Measurements from ENCODE around the gene VPS26C. TPM values are rescaled to one million over a fixed set of nuclear protein-coding genes. Genes with fewer than 3 reads are reported as not detected.

VPS26C gene
- total and polyA plus RNA-seq, 9 of the 15 experiments (the other 6 are each of a cell fraction or from before 2014, with no cell fraction given), result 32.8 to 48.7 (median 42.1) TPM

DNA sequence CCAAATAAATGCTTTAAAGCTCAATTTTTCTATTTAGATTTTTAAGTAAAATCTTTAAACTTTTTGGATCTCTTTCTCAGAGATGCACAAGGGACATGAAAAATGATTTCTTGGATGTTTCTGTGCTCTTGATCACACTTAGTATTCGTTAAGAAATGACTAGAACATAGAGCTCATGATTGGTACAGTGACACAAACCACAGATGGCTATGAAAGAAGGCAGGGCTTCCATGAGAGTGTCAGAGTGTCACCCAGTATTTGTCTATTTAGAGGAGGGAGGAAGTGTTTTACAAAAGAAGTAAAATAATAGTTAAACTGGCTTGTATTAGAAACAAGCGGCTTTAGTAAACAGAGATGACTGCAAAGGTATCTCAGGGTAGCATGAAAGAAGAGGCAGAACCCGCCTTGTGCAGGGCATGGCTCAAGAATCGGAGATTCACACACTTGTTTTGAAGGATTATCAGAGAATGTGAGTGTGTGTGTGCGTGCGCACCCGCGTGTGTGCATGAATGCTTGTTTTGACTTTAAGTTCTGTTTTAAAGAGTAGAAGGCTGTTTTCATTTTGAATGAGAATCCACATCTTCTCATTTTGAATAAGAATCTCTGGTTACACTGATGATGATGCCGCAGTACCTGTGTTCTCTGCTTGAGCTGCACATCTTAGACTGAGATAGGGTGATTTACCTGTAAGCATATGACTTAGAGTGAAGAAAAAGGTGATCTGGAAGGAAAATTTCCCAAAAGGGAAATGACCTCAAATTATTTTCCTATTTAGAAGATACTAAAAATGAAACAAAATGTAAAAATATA is 82.1 kb downstream of the VPS26C start:
- DNase-seq (ENCODE audit: extremely low read depth in 1 of 4, low spot score in 3 of 4) (no peak), FAIRE-seq (no peak), ATAC-seq (no peak)
- TF ChIP-seq, protein P1, sequence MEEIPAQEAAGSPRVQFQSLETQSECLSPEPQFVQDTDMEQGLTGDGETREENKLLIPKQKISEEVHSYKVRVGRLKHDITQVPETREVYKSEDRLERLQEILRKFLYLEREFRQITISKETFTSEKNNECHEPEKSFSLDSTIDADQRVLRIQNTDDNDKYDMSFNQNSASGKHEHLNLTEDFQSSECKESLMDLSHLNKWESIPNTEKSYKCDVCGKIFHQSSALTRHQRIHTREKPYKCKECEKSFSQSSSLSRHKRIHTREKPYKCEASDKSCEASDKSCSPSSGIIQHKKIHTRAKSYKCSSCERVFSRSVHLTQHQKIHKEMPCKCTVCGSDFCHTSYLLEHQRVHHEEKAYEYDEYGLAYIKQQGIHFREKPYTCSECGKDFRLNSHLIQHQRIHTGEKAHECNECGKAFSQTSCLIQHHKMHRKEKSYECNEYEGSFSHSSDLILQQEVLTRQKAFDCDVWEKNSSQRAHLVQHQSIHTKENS (CRISPR knock-in tag; IDR thresholded peaks at IDR 0.05), result no peak
- no peak for TF ChIP-seq KDM2B (CRISPR knock-in tag; IDR thresholded peaks at IDR 0.05)
- no peak for TF ChIP-seq ZNF175 (CRISPR knock-in tag; IDR thresholded peaks at IDR 0.05; ENCODE audit: low read depth)
- H3K36me3 ChIP-seq (ENCODE audit: control insufficient read depth, insufficient read depth, low read length), result peaks cover 60% of the 10 kb centered on the region
- H3K4me3 ChIP-seq, result no peak overlapping the region
- H3K4me2 ChIP-seq (ENCODE audit: insufficient read depth, low read length), result no peak overlapping the region
- ChIA-PET CTCF (ENCODE audit: low intra/inter-chr PET ratio) (no interaction called here), POLR2A (no interaction called here)
- BruUV-seq (replicated peaks), result no TSS peak
- in situ Hi-C loops (cut with MboI) (no loop called here), intact Hi-C loops (cut with micrococcal nuclease) (loop anchor here (10.0 kb wide), 1 partner anchor 460 kb away; no protein-coding TSS in a partner anchor)
- H3K27ac ChIP-seq (ENCODE audit: extremely low read depth, low read depth, low read length), result no peak overlapping the region
- no peaks in the 10 kb centered on the region for H3K9me3 ChIP-seq (replicated peaks; ENCODE audit: control insufficient read depth, insufficient read depth, low read depth, low read length)
- no peaks in the 10 kb centered on the region for H3K4me1 ChIP-seq (replicated peaks in 1 of 2; ENCODE audit: control insufficient read depth in 2 of 2, insufficient read depth in 2 of 2, low read length in 2 of 2)
- H3K27me3 ChIP-seq (ENCODE audit: control insufficient read depth in 2 of 2, insufficient read depth in 2 of 2, low read length in 2 of 2), result no peaks in the 10 kb centered on the region
- H3K79me2 ChIP-seq (ENCODE audit: control insufficient read depth, insufficient read depth, low read length), result no peaks in the 10 kb centered on the region
- WGBS (ENCODE audit: insufficient coverage, low coverage, missing lambda C conversion rate), result 94% methylated on average over 9 of the region's 9 CpGs
- H3K9me1 ChIP-seq (ENCODE audit: control insufficient read depth, insufficient read depth, low read length), result no peaks in the 10 kb centered on the region
- H2AFZ ChIP-seq (ENCODE audit: low read depth, low read length), result no peak overlapping the region
- no peak overlapping the region for H3K9ac ChIP-seq (ENCODE audit: insufficient read depth in 1 of 2, low read depth in 2 of 2, low read length in 2 of 2)
- no peaks in the 10 kb centered on the region for H4K20me1 ChIP-seq (replicated peaks; ENCODE audit: control insufficient read depth, insufficient read depth, low read length)

All from K562 (cell line).